HG03354 (cell line): ENCODE data around the gene SLX4.
"Not testable (repeated sequence)": the region's sequence is repeated elsewhere in the genome, so short reads cannot be mapped to it uniquely, and the experiment has no call there.

Source experiments
- ATAC-seq: cut with Tn5 transposase; IDR thresholded peaks from one replicate; pipeline ENCODE4 v1.9.1; 2021; ENCODE audit warnings: mild to moderate bottlenecking; ENCODE audit not compliant: unreplicated experiment, poor library complexity, severe bottlenecking

Gene SLX4

GRCh38 chr16:3641801-3642396 is 30.5 kb upstream of the SLX4 start:
- no peak for ATAC-seq

GRCh38 chr16:3640632-3641501 is 29.5 kb upstream of the SLX4 start:
- ATAC-seq, result no peak

- no peak for ATAC-seq
Observed at GRCh38 chr16:3640207-3640606, 28.8 kb upstream of the SLX4 start.

- no peak for ATAC-seq
Observed at GRCh38 chr16:3638916-3639644, 27.7 kb upstream of the SLX4 start.

- ATAC-seq, result no peak
Observed at GRCh38 chr16:3637371-3637923, 26.0 kb upstream of the SLX4 start.

GRCh38 chr16:3625911-3626732 is 14.7 kb upstream of the SLX4 start:
- ATAC-seq, result peak; percentile 58

GRCh38 chr16:3625331-3625730 is 13.9 kb upstream of the SLX4 start:
- ATAC-seq, result no peak

GRCh38 chr16:3623642-3624041 is 12.2 kb upstream of the SLX4 start:
- ATAC-seq, result peak; percentile 40

GRCh38 chr16:3618769-3619141 is 7.3 kb upstream of the SLX4 start:
- ATAC-seq, result no peak

- ATAC-seq, result no peak
Observed at GRCh38 chr16:3612510-3613466, 1.4 kb upstream of the SLX4 start.

GRCh38 chr16:3610698-3611145 is 684 bp downstream of the SLX4 start:
- peak; percentile 1 for ATAC-seq

GRCh38 chr16:3609895-3610697 is 1.3 kb downstream of the SLX4 start:
- ATAC-seq, result no peak

- ATAC-seq, result not testable (repeated sequence)
Observed at GRCh38 chr16:3608976-3609375, 2.4 kb downstream of the SLX4 start.

GRCh38 chr16:3608069-3608468 is 3.3 kb downstream of the SLX4 start:
- no peak for ATAC-seq

- ATAC-seq, result no peak
Observed at GRCh38 chr16:3607634-3608033, 3.8 kb downstream of the SLX4 start.

- no peak for ATAC-seq
Observed at GRCh38 chr16:3607161-3607560, 4.2 kb downstream of the SLX4 start.

GRCh38 chr16:3606441-3606840 is 5.0 kb downstream of the SLX4 start:
- ATAC-seq, result no peak

GRCh38 chr16:3602320-3602653 is 9.1 kb downstream of the SLX4 start:
- no peak for ATAC-seq
